ENCODE measurements around the gene RABAC1. TPM values are rescaled to one million over a fixed set of nuclear protein-coding genes. Genes with fewer than 3 reads are reported as not detected.

Gene RABAC1
- total RNA-seq, 4 donors from 2014 or later: 75.6 to 235 (median 165) TPM

Other genes with a start within 250 kb of the RABAC1 start
- 100 to 1,000 TPM in 2 of 4 donors, 10 to 100 TPM in 2; 33.8 to 209 (median 104) TPM for gene CEACAM6, start 203.8 kb downstream of the RABAC1 start, total RNA-seq
- 1 to 10 TPM in 2 of 4 donors, under 1 TPM in 1, not detected in 1; 0.82 to 2.2 (median 1.6) TPM for gene CEACAM3, start 162.7 kb downstream of the RABAC1 start, total RNA-seq
- not detected for gene LYPD4, start 114.6 kb downstream of the RABAC1 start, total RNA-seq
- not detected for gene DMRTC2, start 114.3 kb downstream of the RABAC1 start, total RNA-seq
- gene RPS19, start 99.1 kb downstream of the RABAC1 start, total RNA-seq: 1,000 to 10,000 TPM in 2 of 4 donors, 100 to 1,000 TPM in 2; 595 to 1,336 (median 1,016) TPM
- 10 to 100 TPM in 1 of 4 donors, 1 to 10 TPM in 2, not detected in 1; 2.3 to 33.0 (median 8.2) TPM for gene CD79A, start 82.0 kb downstream of the RABAC1 start, total RNA-seq
- gene ARHGEF1, start 76.1 kb downstream of the RABAC1 start, total RNA-seq: 100 to 1,000 TPM in 2 of 4 donors, 10 to 100 TPM in 2; 64.3 to 215 (median 113) TPM
- 1 to 10 TPM in 2 of 4 donors, under 1 TPM in 2; 0.27 to 1.9 (median 0.95) TPM for gene ERFL, start 30.9 kb downstream of the RABAC1 start, total RNA-seq
- gene ATP1A3, start 34.9 kb upstream of the RABAC1 start, total RNA-seq: 1 to 10 TPM in 2 of 4 donors, under 1 TPM in 1, not detected in 1; 0.20 to 1.1 (median 1.1) TPM
- gene GRIK5, start 110.9 kb upstream of the RABAC1 start, total RNA-seq: 10 to 100 TPM in 1 of 4 donors, 1 to 10 TPM in 3; 1.6 to 13.1 (median 3.6) TPM
- gene ZNF574, start 116.8 kb upstream of the RABAC1 start, total RNA-seq: 10 to 100 TPM in 3 of 4 donors, 1 to 10 TPM in 1; 8.0 to 18.7 (median 16.5) TPM
- gene POU2F2, start 173.1 kb upstream of the RABAC1 start, total RNA-seq: 1 to 10 TPM in 3 of 4 donors, under 1 TPM in 1; 0.96 to 7.1 (median 3.4) TPM

Data from transverse colon (tissue), 4 donors.